AG10803 (cell line): ENCODE measurements around the gene PARD3B.

Experiments
- DNase-seq: peaks from one replicate; pipeline ENCODE4 v3.0.0; 2010; ENCODE audit warnings: low read depth
- H3K4me3 ChIP-seq: 2 replicates; pipeline ENCODE4 v1.5.1; 2011; ENCODE audit warnings: mild to moderate bottlenecking, low read length, control low read depth
- CTCF ChIP-seq: conservative IDR thresholded peaks from 2 replicates; pipeline ENCODE4 v1.5.1; 2011; ENCODE audit warnings: mild to moderate bottlenecking, low read length, control low read depth, inconsistent platforms

PARD3B gene

GRCh38 chr2:204611764-204612163 is 66.5 kb downstream of the PARD3B start:
- no peak for DNase-seq
- no peak for TF ChIP-seq CTCF
- no peak overlapping the region for H3K4me3 ChIP-seq

- no peak for DNase-seq
- no peak overlapping the region for H3K4me3 ChIP-seq
- TF ChIP-seq CTCF: no peak
Measured at GRCh38 chr2:204613635-204614034, 68.4 kb downstream of the PARD3B start.

GRCh38 chr2:204615456-204615855 is 70.2 kb downstream of the PARD3B start:
- no peak overlapping the region for H3K4me3 ChIP-seq
- DNase-seq: no peak
- TF ChIP-seq CTCF: no peak

- TF ChIP-seq CTCF: 0 out of 2 replicates have a peak, but pooled peaks have one; percentile 9
- H3K4me3 ChIP-seq: no peak overlapping the region
- peak; percentile 26 for DNase-seq
Measured at GRCh38 chr2:204625135-204625534, 79.9 kb downstream of the PARD3B start.

- no peak overlapping the region for H3K4me3 ChIP-seq
- DNase-seq: peak; percentile 11
- TF ChIP-seq CTCF: no peak
Measured at GRCh38 chr2:204628926-204629712, 83.8 kb downstream of the PARD3B start.

GRCh38 chr2:204632410-204632809 is 87.1 kb downstream of the PARD3B start:
- no peak for DNase-seq
- no peak overlapping the region for H3K4me3 ChIP-seq
- no peak for TF ChIP-seq CTCF

GRCh38 chr2:204634564-204634963 is 89.3 kb downstream of the PARD3B start:
- TF ChIP-seq CTCF: no peak

More at GRCh38 chr2:204634564-204634963, 89.3 kb downstream of the PARD3B start:
- no peak for DNase-seq
- H3K4me3 ChIP-seq: no peak overlapping the region
